NCI-H1092 (cell line): ENCODE data around the gene SLC9A8.
"Not testable (repeated sequence)": the region's sequence is repeated elsewhere in the genome, so short reads cannot be mapped to it uniquely, and the experiment has no call there.

Source experiments
- DNase-seq: peaks from one replicate; lab custom pipeline; 2025; lab: John Stamatoyannopoulos, UW

Gene SLC9A8, protein sequence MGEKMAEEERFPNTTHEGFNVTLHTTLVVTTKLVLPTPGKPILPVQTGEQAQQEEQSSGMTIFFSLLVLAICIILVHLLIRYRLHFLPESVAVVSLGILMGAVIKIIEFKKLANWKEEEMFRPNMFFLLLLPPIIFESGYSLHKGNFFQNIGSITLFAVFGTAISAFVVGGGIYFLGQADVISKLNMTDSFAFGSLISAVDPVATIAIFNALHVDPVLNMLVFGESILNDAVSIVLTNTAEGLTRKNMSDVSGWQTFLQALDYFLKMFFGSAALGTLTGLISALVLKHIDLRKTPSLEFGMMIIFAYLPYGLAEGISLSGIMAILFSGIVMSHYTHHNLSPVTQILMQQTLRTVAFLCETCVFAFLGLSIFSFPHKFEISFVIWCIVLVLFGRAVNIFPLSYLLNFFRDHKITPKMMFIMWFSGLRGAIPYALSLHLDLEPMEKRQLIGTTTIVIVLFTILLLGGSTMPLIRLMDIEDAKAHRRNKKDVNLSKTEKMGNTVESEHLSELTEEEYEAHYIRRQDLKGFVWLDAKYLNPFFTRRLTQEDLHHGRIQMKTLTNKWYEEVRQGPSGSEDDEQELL

DNA sequence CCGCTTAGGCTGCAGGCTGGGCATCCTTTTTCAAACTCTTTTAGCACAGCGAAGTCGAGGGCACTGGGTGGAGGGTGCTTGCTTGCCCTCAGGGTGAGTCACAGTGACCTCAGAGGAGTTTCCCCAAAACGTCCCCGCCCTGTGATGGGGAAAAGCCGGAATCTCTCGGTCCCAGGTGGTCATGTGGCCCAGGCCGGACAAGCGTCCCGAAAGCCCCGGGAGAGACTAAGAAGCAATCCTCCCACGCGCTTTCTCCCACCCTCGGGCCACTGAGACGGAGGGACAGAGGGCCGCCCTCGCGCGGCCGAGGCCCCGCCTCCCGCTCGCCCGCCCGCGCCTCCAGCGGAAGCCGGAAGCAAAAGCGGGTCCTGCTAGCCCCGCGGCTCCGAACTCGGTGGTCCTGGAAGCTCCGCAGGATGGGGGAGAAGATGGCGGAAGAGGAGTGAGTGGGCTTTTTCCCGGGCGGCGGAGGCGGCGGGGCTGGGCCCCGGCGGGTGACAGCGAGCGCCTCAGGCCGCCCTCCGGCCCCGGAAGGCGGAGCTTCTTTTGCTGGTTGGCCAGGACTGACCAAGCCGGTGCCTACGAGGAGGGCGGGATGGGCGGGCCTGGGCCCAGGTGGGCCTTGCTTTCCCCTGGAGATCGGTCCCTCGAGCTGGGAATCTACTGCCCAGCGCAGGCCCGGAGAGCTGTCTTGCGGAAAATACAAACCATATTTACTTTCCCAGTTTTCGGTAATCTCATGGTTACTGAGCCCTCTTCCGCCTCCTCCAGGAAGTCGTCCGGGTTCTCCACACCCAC lies at the start of gene SLC9A8:
Gene SLC9A8, plus strand, starts transcription at position 322 of the 798 bp plus-strand sequence. Its CDS starts 95 bp downstream, at position 417.
- DNase-seq, result peak; percentile 84

DNA sequence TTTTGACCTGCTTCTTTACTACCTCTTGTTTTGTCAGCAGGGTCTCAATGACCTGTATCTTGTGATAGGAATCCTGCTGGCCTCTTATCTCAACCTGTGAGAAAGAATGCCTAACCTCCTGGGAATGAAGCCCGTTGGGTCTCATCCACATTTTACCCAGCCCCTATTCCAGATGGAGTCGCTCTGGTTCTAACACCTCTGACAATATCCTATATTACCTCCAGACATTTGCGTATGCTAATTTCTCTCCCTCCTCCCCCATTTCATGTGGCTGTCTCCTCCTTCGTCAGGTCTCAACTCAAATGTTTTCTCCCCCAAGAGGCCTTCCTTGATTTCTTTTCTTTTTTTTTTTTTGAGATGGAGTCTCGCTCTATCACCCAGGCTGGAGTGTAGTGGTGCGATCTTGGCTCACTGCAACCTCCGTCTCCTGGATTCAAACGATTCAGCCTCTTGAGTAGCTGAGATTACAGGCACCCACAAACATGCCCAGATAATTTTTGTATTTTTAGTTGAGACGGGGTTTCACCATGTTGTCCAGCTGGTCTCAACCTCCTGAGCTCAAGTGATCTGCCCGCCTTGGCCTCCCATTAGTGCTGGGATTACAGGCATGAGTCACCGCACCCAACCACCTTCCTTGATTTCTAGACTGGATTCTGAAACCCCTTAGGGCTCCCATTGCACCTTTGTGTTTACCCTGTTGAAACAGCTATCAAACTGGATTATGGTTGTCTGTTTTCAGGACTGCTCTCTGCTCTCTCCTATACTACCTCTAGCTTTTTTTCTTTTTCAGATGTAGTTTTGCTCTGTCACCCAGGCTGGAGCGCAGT lies 49.5 kb upstream of the SLC9A8 start:
- no peak for DNase-seq

DNA sequence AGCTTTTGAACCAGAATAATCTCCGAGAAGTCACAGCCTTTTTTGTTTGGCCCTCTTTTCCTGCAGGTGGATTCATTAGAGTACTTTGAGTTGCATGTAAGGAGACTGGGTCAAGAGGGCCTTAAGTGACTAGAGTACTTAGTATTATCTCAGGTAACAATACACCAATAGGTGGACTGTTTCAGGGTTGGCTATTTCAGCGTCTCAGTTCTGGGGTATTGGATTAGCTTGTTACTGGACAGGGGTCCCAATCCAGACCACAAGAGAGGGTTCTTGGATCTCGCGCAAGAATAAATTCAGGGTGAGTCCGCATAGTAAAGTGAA lies 47.3 kb upstream of the SLC9A8 start:
- DNase-seq, result no peak

DNA sequence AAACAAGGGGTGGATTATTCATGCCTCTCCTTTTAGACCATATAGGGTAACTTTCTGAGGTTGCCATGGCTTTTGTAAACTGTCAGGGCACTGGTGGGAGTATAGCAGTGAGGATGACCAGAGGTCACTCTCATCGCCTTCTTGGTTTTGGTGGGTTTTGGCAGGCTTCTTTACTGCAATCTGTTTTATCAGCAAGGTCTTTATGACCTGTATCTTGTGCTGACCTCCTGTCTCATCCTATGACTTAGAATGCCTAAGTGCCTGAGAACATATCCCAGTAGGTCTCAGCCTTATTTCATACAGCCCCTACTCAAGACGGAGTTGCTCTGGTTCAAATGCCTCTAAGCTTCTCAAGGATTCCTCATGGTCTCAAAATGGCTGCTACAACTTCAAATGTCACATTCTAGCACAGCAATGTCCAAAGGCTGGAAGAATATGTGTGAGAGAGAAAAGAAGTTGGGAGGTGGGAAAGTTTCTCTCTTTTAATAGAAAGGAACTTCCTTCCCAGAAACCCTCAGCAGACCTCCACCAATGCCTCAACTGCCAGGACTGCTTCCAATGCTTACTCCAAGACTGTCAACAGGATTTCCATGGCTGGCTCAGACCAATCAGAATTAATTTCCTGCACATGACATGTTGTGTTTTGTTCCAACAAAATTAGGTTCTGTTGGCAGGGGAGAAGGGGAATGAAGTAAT lies 46.6 kb upstream of the SLC9A8 start:
- DNase-seq, result no peak

DNA sequence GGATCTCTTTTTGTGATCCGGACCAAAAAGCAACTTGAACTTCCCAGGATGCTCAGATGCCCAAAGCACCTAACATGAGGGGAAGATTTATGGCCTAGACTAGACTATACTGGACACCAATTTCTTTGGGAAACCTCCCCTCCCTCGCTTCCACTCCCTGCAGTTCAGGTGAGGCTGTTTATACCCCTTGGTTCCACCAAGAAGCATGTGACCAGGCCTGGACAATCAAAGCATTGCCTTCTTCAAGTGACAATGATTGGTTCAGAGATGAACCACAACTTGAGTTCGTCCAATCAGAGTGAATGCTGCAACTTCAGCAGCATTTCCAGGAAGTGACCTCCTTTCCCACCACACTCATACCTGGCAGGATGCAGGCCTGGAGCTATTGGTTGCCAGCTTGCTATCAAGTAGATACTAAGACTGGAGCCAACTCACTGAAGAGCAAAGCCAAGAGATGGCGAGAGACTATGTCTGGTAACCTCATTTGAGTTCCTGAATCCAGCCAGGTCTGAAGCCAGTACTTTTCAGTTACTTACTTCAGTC lies 45.6 kb upstream of the SLC9A8 start:
- no peak for DNase-seq

DNA sequence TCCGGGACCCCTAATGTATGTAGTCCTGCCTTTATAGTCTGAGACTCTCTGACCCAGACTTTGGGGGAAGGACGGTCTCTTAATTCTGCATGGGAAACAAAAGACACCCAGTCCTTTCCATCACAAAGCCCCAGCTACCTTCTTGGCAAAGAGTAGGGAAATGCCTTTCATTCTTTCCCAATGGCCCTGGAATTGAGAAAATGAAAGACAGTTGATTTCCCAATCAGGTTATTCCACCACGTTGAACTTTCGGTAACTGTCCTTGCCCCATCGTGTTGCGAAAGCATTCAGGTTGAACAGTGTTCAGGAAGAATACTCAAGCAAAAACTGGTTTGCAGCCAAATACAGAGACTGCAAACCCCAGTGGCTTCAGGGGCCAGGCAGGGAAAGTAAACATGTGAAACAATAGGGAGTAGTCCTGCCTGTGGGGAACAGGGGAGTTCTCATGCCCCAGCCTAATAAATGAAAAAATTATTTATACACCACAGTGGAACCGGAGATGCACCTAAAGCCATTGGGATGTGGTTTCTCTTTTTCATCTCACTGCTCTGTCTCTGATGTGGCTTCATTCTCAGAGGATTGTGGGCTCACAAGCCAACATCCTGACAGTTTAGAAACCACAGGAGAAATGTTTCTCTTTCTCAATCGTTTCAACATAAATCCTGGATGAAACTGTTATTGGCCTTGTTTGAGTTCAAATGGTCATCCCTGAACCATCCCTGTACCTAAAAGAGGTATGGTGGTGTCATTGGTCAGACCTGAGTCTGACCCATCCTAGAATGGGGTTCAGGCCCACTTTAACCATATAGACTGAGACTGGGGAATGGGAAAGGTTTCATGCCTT lies 44.2 kb upstream of the SLC9A8 start:
- no peak for DNase-seq

DNA sequence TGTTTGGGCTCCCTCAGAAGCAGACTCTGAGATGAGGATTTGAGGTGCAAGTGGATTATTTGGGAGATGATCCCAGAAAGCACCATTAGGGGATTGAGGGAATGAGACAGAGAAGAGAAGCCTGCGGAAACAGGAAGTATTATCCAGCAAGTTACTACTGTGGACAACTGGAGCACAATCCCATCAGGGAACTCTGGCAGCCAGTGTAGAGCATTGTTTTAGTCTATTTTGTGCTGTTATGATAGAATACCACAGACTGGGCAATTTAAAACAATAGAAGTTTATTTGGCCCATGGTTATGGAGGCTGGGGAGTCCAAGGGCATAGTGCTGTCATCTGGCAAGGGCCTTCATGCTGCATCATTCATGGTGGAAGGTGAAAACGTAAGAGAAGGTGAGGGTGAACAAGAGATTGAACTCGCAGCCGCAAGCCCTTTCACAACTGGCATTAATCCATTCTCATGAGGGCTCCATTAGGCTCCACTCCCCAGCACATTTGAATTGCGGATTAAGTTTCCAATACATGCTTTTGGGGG lies 43.5 kb upstream of the SLC9A8 start:
- DNase-seq, result no peak

DNA sequence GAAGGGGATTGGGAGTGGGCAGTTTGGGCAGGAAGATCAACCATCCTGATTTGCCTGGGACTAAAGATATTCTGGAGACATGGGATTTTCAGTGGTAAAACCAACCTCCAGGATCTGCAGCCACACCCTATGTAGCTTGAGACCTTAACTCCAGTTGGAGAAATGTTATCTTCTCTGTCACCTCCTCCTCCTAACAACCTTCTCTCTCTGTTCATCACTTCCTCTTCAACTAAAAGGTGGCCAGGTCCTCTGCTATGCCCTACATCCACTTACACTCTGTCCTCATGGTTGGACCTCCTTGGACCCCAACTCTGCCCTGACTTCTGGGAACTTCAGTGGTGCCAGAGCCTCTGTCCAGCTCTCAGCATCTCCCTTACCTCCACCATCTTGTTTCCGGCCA lies 42.0 kb upstream of the SLC9A8 start:
- DNase-seq, result no peak

DNA sequence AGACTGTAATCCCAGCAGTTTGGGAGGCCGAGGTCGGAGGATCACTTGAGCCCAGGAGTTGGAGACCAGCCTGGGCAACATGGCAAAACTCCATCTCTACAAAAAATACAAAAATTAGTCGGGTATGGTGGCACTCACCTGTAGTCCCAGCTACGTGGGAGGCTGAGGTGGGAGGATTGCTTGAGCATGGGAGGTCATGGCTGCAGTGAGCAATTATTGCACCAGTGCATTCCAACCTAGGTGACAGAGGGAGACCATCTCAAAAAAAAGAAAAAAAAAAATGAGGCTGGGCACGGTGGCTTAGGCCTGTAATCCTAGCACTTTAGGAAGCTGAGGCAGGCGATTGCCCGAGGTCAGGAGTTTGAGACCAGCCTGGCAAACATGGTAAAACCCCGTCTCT lies 38.4 kb upstream of the SLC9A8 start:
- DNase-seq, result not testable (repeated sequence)

DNA sequence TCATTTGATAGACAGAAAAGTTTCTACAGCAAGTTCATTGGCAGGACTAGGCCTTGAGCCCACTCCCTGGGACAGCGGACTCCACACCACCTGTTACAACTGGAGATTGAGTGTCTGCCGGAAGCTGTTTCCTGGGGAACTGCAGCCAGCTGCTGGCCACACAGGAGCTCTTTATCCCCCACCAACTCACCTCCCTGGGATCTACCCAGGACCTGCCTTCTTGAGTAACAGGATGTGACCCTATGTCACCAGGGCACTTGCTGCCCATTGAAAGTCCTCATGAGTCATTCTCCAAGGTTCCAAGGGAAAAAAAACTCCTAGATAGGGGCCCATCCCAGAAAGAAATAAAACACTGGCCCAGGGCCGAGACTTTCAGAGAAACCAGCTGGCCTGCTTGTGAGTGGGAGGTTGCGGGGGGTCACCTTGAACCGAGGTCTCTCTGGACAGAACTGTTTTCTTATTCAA lies 37.4 kb upstream of the SLC9A8 start:
- peak; percentile 11 for DNase-seq

DNA sequence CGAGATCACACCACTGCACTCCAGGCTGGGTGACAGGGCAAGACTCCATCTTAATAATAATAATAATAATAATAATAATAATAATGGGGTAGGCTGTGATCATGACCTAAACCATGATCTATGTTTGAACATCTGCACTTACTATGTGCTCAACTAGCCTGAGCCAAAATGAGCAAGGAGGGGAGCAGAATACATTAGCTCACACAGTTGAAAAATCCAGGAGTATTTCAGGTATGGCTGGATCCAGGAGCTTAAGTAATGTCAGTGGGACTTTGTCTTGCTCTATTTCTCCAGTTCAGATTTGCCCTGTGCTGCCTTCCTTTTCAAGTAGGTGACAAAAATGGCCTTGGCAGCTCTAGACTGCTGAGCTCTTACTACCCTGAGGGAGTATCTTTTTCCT lies 32.7 kb upstream of the SLC9A8 start:
- no peak for DNase-seq

DNA sequence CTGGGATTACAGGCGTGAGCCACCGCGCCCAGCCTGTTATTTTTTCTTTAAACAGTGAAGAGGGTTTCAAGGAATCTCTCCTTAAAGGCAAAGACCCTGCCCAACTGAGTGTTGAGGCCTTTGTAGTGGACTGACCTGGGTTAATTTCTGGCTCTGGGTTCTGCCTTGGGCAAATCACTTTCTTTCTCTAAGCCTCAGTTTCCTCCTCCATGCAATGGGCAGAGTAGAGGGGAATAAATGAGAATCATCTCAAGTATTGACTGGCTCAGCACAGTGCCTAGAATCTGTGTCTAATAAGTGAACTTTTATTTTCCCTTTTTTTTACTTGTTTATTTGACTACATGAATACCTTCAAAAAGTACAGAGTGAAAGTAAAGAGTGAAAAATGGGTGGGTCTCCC lies 31.0 kb upstream of the SLC9A8 start:
- no peak for DNase-seq

DNA sequence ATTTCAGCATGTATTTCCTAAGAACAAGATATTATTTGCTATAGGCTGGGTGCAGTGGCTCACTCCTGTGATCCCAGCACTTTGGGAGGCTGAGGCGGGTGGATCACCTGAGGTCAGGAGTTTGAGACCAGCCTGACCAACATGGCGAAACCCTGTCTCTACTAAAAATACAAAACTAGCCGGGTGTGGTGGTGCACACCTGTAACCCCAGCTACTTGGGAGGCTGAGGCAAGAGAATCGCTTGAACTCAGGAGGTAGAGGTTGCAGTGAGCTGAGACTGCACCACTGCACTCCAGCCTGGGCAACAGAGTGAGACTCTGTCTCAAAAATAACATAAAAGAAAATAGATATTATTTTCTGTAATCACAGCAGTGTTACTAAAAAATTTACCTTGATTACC lies 30.2 kb upstream of the SLC9A8 start:
- DNase-seq, result not testable (repeated sequence)

DNA sequence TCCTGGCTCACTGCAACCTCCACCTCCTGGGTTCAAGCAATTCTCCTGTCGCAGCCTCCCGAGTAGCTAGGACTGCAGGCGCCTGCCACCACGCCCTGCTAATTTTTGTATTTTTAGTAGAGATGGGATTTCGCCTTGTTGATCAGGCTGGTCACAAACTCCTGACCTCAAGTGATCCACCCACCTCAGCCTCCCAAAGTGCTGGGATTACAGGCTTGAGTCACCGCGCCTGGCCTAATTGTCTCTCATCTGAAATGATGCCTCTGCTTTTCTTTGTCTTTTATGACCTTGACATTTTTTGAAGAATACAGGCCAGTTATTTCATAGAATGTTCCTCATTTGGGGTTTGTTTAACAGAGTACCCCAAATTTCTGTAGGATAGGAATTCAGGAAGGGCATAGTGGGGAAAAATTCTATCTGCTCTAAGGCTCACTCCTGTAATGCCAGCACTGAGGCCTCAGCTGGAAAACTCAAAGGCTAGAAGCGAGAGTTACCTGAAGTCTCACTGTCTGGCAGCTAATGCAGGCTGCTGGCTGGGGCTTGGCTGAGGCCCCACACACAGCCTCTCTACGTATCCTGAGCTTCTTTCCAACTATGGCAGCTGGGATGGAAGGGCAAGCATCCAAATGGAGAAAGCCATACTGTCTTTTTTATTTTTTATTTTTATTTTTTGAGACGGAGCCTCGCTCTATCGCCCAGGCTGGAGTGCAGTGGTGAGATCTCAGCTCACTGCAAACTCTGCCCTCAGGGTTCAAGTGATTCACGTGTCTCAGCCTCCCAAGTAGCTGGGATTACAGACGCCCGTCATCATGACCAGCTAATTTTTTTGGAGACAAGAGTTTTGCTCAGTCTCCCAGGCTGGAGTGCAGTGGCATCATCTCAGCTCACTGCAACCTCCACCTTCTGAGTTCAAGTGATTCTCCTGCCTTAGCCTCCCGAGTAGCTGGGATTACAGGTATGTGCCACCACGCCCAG lies 29.3 kb upstream of the SLC9A8 start:
- DNase-seq, result not testable (repeated sequence)

DNA sequence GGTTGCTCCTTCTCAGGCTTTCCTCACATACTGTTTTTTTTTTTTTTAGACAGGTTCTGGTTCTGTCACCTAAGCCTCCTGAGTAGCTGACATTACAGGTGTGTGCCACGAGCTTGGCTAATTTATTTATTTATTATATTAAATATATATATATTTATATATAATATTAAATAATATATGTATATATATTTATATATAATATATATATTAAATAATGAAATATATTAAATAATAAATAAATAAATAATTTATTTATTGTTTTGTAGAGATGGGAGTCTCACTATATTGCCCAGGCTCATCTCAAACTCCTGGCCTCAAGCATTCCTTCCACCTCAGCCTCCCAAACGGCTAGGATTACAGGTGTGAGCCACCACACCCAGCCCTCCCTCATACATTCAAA lies 28.3 kb upstream of the SLC9A8 start:
- DNase-seq, result no peak

DNA sequence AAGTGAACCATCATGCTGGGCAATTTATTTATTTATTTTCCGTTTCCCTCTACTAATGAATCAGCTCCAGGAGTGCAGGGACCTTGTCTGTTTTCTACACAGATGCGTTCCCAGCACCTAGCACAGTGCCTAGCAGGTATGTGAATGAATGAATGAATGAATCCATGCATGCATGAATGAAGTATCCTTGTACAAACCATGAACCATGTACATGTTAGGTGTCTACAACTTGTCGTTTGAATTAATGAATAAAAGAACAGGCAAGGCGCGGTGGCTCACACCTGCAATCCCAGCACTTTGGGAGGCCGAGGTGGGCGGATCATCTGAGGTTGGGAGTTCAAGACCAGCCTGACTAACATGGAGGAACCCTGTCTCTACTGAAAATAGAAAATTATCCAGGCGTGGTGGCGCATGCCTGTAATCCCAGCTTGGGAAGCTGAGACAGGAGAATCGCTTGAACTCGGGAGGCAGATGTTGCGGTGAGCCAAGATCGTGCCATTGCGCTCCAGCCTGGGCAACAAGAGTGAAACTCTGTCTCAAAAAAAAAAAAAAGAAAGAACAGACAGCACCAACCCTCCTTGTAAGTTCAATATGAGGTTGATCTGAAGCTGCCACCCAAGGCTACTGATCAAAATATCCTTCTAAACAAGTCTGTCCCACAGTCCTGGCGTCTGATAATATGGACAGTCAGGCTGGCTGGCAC lies 27.3 kb upstream of the SLC9A8 start:
- no peak for DNase-seq

DNA sequence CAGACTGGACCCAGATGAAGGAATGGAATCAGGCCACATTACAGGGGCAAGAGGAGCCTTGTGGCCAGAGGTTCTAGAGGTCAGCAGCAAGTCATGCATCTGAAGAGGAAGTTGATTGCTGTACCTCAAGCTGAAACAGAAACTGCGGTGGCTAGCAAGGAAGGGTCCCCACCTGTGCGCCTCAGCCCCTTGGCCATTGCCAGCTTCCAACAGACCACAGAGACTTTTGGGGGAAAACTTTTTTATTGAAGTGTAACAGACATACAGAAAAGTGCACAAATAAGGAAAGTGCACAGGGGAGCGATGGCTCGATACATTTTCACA lies 26.8 kb upstream of the SLC9A8 start:
- DNase-seq, result no peak

DNA sequence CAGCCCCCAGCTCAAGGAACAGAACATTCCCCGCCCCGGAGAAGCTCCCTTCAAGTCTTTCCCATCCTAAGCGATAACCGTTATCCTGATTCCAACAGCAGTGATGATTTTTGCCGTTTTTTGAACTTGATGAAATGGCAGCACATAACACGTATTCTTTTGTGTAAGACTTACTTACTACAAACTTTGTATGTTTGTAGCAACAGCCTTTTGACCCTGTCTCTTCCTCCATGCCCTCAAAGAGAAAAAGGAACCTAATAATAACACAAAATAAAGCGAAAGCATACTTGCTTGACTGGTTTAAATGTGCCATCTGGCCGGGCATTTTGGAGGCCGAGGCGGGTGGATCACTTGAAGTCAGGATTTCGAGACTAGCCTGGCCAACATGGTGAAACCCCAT lies 26.4 kb upstream of the SLC9A8 start:
- DNase-seq, result no peak
